ENCODE measurements around the gene LARP7.
A peak's percentile ranks its signal among the peaks of the same experiment; 100 is the strongest.
"Not testable (repeated sequence)": the region's sequence is repeated elsewhere in the genome, so short reads cannot be mapped to it uniquely, and the experiment has no call there.

Gene LARP7

GRCh38 chr4:112636688-112637551 is at the start of gene LARP7, which contains the start of gene ZGRF1:
LARP7 (plus strand) TSS chr4:112637143; CDS start chr4:112644670, 7,527 bp downstream.
ZGRF1 (minus strand) TSS chr4:112636909; CDS start chr4:112633176, 3,733 bp downstream.
- FAIRE-seq = peak; percentile 91
- peak; percentile 96 for DNase-seq (ENCODE audit: low spot score)

DNA sequence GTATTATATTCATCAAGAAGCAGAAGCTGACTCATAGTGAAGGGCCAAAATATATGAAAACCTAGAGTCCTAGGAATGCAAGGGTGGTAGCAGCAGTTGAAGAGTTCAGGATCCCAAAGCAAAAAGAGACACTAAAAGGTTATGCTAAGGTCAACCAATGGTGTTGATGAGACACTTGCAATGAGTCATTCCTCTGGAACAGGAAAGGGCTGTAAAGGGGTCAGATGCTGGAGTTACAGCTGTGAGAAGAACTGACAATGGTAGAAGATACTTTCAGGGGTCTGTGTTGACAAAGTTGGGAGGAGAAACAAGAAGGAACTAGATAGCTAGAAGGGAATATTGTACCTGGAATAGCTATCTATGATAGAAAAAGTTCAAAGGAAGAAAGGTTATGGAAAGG is 47.7 kb upstream of the LARP7 start:
- DNase-seq (ENCODE audit: low spot score) (peak; percentile 10), FAIRE-seq (no peak)

DNA sequence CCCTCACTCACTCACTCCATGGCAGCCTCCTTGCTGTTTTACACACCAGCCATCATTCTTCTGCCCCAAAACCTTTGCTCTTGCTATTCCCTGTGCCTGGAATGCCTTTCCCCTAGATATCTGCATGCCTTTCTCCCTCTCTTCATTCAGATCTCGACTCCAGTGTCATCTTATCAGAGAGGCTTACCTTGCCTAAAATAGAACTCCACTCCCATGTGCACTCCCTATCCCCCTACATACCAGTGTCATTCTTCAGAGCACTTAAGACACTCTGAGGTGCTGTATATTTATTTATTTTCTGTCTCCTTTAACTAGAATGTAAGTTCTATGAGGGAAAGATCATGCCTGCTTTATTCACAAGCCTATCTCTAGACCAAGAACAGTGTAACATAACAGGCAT is 45.4 kb upstream of the LARP7 start:
- FAIRE-seq = no peak
- no peak for DNase-seq (ENCODE audit: low spot score)

- DNase-seq (ENCODE audit: low spot score) (no peak), FAIRE-seq (no peak)
These were observed 44.2 kb upstream of the LARP7 start for GRCh38 chr4:112592717-112593116.

DNA sequence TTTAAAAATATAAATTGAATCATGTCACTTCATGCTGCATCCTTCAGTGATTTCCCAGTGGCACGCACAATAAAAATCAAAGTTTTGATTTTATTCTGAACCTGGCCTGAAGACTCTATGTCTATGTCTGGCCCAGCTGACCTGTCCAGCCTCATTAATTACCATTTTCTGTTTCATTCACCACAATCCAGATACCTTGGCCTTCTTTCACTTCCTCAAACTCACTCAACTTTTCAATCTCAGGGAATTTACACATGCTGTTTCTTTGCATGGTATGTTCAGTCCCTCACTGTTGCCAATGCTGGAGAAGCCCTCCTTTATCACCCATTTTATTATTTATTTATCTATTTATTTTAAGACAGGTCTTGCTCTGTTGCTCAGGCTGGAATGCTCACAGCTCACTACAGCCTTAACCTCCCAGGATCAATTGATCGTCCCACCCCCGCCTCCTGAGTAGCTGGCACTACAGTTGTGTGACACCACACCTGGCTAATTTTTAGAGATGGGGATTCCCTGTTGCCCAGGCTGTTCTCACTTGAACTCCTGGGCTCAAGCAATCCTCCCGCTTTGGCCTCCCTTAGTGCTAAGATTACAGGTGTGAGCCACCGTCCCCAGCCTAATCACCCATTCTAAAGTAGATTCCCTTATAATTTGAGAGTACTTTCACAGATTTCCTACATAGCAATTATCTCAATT is 43.4 kb upstream of the LARP7 start:
- DNase-seq (ENCODE audit: low spot score) (no peak), FAIRE-seq (no peak)

- DNase-seq (ENCODE audit: low spot score) (no peak), FAIRE-seq (no peak)
These were observed 42.0 kb upstream of the LARP7 start for GRCh38 chr4:112594993-112595392.

- no peak for FAIRE-seq
- peak; percentile 49 for DNase-seq (ENCODE audit: low spot score)
These were observed 32.4 kb upstream of the LARP7 start for GRCh38 chr4:112604589-112604988.

DNA sequence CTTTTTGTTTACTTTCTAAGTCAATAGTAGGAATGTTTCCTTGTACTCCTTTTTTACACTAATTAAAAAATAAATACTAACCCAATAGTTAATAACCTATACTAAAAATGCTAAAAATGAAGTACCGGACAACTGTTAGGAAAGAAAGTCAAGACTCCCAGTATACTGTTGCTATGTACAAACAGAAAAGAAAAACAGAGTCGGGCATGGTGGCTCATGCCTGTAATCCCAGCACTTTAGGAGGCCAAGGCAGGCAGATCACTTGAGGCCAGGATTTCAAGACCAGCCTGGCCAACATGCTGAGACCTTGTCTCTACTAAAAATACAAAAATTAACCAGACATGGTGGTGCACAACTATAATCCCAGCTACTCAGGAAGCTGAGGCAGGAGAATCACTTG is 24.1 kb upstream of the LARP7 start:
- FAIRE-seq; DNase-seq (ENCODE audit: low spot score): not testable (repeated sequence)

- no peak for DNase-seq (ENCODE audit: low spot score)
- no peak for FAIRE-seq
These were observed 20.0 kb upstream of the LARP7 start for GRCh38 chr4:112616984-112617383.

GRCh38 chr4:112626228-112626627 is 10.7 kb upstream of the LARP7 start:
- FAIRE-seq (no peak), DNase-seq (ENCODE audit: low spot score) (no peak)

DNA sequence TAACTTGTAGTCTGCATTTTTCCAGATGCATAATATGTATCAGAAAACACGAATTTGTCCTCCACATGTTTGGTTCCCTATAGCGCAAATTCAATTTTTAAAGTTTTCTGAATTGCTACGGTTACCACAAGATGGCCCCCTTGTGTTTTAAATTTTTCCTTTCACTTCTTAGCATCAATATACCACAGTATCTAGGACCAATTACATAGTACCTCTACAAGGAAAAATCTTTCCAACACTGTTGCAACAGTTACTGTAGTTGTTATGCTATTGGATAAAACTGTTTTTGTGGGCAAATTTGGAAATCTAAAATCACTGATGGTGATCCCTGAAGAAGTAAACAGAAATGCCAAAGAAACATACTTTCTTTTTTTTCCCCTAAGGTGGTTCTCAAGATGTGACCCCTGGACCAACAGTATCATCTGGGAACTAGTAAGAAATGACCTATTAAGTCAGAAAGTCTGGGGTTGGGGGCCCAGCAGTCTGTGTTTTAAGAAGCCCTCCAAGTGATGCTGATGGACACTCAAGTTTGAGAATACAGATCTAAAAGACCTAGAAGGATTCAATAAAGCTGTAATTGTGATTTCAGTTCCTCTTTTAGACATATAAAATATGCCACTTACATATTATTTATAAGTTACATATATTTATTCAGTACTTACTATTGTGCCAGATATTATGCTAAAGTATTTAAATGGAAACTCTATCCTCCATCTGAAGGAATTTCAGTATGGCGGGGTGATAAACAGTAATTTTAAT is 3.3 kb upstream of the LARP7 start:
- FAIRE-seq = no peak
- DNase-seq (ENCODE audit: low spot score) = peak; percentile 7

- FAIRE-seq (no peak), DNase-seq (ENCODE audit: low spot score) (peak; percentile 4)
These were observed 566 bp downstream of the LARP7 start for GRCh38 chr4:112637552-112637866.

GRCh38 chr4:112642526-112642925 is 5.6 kb downstream of the LARP7 start:
- FAIRE-seq = no peak

GRCh38 chr4:112644595-112645535 is 7.9 kb downstream of the LARP7 start:
- FAIRE-seq = not testable (repeated sequence)

More at GRCh38 chr4:112642526-112642925, 5.6 kb downstream of the LARP7 start:
- no peak for DNase-seq (ENCODE audit: low spot score)

GRCh38 chr4:112645541-112646329 is 8.8 kb downstream of the LARP7 start:
- no peak for DNase-seq (ENCODE audit: low spot score)
- FAIRE-seq = no peak

More at GRCh38 chr4:112644595-112645535, 7.9 kb downstream of the LARP7 start:
- not testable (repeated sequence) for DNase-seq (ENCODE audit: low spot score)

DNA sequence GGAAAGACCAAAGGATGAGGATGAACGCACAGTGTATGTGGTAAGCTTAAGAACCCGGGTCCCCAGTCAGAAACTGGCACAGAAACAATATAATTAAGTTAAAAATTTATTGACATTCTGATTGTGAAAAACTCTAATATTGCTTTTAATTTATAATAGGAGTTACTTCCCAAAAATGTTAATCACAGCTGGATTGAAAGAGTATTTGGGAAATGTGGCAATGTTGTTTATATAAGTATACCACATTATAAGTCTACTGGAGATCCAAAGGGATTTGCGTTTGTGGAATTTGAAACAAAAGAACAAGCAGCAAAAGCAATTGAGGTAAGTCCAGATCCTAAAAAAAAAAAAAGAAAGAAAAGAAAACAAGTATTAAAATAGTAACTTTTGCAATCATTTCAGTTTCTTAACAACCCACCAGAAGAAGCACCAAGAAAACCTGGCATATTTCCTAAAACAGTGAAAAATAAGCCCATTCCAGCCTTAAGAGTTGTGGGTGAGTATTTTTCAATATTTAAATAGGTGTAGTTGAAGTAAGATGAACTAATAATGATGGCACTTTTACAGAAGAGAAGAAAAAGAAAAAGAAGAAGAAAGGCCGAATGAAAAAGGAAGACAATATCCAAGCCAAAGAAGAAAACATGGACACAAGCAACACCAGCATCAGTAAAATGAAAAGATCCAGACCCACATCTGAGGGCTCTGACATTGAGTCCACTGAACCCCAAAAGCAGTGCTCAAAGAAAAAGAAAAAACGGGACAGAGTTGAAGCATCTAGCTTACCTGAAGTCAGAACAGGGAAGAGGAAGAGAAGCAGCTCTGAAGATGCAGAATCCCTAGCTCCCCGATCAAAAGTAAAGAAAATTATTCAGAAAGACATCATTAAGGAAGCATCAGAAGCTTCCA is 9.9 kb downstream of the LARP7 start:
- FAIRE-seq = no peak
- DNase-seq (ENCODE audit: low spot score) = no peak

DNA sequence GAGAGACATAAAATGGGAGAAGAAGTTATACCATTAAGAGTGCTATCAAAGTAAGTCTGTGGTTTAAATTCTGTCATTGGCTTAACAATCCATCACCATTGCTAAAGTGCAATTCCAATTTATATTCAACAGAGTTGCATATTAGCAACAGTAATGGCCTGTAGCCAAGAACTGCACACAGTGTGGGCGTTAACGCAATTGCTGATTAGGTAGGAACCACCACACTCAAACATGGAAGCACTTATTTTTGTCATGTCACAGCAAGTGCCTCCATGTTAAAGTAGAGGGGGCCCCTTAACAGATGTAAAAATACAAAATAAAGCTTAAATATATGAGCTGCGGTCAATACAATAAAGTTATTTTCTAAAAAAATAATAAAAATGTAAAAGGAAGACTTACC is 10.8 kb downstream of the LARP7 start:
- DNase-seq (ENCODE audit: low spot score) = no peak
- no peak for FAIRE-seq

GRCh38 chr4:112648263-112649054 is 11.5 kb downstream of the LARP7 start:
- DNase-seq (ENCODE audit: low spot score) = no peak

More at GRCh38 chr4:112648263-112649054, 11.5 kb downstream of the LARP7 start:
- FAIRE-seq = no peak

Data from urothelium cell line (cell line).